ENCODE data around the gene CCDC39.

GRCh38 chr3:180680097-180680430 lies 775 bp upstream of the CCDC39 start:
- TF ChIP-seq, protein P1, sequence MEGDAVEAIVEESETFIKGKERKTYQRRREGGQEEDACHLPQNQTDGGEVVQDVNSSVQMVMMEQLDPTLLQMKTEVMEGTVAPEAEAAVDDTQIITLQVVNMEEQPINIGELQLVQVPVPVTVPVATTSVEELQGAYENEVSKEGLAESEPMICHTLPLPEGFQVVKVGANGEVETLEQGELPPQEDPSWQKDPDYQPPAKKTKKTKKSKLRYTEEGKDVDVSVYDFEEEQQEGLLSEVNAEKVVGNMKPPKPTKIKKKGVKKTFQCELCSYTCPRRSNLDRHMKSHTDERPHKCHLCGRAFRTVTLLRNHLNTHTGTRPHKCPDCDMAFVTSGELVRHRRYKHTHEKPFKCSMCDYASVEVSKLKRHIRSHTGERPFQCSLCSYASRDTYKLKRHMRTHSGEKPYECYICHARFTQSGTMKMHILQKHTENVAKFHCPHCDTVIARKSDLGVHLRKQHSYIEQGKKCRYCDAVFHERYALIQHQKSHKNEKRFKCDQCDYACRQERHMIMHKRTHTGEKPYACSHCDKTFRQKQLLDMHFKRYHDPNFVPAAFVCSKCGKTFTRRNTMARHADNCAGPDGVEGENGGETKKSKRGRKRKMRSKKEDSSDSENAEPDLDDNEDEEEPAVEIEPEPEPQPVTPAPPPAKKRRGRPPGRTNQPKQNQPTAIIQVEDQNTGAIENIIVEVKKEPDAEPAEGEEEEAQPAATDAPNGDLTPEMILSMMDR (IDR thresholded peaks at IDR 0.05): no peak
- TF ChIP-seq POLR2A (IDR thresholded peaks at IDR 0.05): no peak
- no peak for TF ChIP-seq EP300 (IDR thresholded peaks at IDR 0.05)

Measured in ovary (tissue), 3 donors.